NCI-H460 (cell line): ENCODE data around the gene KLHL9. TPM values are rescaled to one million over a fixed set of nuclear protein-coding genes. Genes with fewer than 3 reads are reported as not detected.
"Not testable (repeated sequence)": the region's sequence is repeated elsewhere in the genome, so short reads cannot be mapped to it uniquely, and the experiment has no call there.

Experiments
- DNase-seq: peaks from one replicate; pipeline ENCODE4 v3.0.0-alpha.2; 2016; ENCODE audit warnings: low read depth; ENCODE audit errors: extremely low read depth
- polyA plus RNA-seq: library from polyadenylated mRNA; depleted of rRNA; stranded (reverse); fragments of >200 nt; gene quantifications from 2 replicates; pipeline ENCODE4 v1.2.3, GENCODE V29; 2014; cell fraction: nucleus; rRNA removed
- total RNA-seq: library from RNA; depleted of rRNA; stranded (reverse); fragments of >200 nt; shearing (Covaris generic); gene quantifications from 2 replicates; pipeline ENCODE4 v1.2.3, GENCODE V29; 2014; rRNA removed

The KLHL9 gene, protein sequence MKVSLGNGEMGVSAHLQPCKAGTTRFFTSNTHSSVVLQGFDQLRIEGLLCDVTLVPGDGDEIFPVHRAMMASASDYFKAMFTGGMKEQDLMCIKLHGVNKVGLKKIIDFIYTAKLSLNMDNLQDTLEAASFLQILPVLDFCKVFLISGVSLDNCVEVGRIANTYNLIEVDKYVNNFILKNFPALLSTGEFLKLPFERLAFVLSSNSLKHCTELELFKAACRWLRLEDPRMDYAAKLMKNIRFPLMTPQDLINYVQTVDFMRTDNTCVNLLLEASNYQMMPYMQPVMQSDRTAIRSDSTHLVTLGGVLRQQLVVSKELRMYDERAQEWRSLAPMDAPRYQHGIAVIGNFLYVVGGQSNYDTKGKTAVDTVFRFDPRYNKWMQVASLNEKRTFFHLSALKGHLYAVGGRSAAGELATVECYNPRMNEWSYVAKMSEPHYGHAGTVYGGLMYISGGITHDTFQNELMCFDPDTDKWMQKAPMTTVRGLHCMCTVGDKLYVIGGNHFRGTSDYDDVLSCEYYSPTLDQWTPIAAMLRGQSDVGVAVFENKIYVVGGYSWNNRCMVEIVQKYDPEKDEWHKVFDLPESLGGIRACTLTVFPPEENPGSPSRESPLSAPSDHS
- total RNA-seq: 19.0 and 23.6 TPM in 2 replicates
- 13.5 and 17.8 TPM in 2 replicates for polyA plus RNA-seq

DNA sequence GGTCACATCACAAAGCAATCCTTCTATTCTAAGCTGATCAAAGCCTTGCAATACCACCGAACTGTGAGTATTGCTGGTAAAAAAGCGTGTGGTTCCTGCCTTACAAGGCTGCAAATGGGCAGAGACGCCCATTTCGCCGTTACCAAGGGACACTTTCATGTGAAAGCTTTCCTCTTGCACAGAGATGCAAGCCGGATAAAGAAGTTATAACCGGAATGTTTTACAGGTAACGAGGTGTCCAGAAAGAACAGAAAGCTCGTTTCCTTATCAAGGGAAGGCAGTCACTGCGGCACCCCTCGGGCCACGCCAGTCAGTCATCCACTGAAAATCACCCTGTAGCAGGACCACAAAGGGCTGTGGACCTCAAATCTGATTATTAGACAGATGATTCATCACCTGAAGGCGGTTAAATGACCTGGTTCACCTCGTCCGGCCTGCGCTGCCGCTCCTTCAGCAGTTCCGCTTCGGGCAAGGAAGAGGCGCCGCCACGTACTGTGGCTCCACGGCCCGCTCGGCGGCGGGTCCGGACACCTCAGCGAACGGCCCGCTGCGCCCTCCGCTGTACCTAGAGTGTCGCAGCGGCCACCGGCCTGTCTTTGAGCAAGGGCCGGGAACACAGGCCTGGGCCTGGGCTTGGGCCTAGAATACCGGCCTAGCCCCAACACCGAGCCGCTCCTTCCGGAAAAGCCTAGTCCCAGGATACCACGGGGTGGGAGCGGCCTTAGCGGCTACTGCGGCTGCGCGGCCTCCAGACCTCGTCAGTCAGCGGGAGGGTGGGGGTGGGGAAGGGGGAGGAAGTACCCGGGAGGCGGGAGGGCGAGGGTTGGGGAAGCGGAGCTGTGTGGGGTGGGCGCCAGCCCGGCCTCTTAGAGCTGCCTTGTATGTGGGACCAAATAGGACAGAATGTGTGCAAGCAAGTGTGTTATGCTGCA, at the start of gene KLHL9:
Gene KLHL9 (minus strand): TSS at position 704 of the 932 bp plus-strand sequence. CDS start 545 bp downstream, at position 159.
- peak; percentile 83 for DNase-seq

DNA sequence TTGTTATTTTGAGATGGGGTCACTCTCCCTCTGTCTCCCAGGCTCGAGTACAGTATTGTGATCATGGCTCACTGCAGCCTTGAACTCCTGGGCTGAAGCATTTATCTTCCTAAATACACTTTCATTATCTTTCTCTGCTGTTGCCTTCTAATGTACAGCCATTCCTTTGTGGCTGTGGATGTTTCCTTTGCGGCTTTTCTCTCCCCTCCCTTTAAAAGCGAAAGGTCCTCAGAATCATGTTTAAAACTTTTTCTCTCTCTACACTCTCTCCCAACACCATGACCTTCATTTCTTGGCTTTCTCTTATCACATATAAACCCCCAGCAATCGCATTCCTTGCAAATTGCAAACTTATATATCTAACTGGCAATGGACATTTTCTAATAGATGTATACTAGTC, 48.4 kb upstream of the KLHL9 start:
- DNase-seq: no peak

DNA sequence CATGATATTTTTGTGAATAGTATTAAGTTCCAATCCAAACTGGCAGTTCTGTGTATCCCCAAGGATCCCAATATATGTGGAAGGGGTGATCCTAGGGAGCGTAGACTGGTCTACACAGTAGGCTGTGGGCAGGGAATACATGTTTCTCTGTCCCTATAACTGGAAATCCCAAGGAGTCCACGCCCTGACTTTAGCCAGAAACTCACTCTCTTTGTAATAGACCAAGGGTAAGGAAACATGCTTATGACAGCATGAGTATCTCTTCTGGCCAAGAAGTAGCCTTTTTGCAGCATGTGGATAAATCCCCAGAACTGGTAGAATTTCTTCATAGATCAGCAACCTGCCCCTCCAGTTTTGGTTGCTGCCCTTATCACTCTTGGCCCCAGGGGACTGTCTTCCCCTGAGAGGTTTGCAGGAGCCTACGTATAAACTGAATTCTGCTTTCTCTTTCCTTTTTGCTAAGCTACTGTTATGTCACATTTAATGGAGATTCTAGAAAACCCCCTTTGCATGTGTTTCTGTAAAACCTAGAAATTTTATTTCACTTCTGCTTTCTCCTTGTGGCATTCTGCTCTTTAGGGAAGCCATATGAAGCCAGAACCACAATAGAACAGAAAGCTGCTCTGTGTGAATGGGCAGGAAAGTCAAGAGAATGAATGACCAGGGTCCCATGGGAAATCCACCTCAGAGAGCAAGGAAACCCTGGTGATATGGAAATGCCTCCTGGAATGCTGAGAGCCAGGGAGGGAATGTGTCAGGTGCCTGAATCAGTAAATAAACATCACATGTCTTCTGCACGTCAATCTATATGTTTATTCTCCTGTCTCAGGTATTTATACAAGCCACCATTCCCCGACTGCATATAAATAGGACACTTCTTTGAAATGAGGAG, 46.5 kb upstream of the KLHL9 start:
- peak; percentile 7 for DNase-seq

DNA sequence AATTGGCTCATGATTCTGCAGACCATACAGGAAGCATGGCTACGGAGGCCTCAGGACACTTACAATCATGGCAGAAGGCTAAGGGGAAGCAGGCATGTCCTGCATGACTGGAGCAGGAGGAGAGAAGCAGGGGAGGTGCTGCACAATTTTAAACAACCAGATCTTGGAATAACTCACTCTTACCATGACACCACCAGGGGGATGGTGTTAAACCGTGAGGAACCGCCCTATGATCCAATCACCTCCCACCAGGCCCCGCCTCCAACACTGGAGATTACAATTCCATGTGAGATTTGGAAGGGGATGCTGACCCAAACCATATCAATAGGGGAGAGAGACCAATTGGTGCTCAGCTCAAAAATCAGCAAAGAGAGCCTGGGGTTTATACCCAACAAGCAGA, 36.3 kb upstream of the KLHL9 start:
- not testable (repeated sequence) for DNase-seq

DNA sequence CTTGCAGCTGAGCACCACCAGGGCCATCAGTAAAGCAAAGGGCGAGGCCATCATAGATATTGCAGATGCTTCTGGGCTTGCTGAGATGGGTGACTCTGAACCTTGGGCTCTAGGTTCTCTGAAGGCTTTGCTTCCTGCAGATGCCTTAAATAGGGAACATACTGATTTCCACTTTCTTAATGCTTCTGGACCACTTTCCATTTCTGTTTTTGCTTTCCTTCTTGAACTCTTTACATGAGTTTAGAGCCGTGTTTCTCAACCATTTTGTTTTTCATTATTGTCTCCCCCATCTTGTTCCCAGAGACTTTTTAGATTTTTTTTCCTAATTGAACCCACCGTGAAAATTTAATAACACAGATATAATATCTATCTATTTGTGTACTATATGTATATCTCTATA, 32.8 kb upstream of the KLHL9 start, which contains the start of gene IFNA13:
Gene IFNA13 (minus strand): TSS at position 101 of the 400 bp plus-strand sequence. CDS start 47 bp downstream, at position 54.
- no peak for DNase-seq

DNA sequence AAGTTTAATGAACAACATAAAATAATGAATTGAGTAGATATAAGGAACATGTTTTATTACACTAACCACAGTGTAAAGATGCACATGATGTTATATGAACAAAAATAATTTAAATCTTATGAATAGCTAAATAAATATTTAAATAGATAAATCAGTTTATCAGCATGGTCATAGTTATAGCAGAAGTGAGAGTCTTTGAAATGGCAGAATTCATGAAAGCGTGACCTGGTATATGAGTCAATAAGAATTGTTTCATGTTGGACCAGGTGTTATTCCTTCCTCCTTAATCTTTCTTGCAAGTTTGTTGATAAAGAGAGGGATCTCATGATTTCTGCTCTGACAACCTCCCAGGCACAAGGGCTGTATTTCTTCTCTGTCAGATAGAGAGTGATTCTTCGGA, 32.0 kb upstream of the KLHL9 start:
- DNase-seq: not testable (repeated sequence)

DNA sequence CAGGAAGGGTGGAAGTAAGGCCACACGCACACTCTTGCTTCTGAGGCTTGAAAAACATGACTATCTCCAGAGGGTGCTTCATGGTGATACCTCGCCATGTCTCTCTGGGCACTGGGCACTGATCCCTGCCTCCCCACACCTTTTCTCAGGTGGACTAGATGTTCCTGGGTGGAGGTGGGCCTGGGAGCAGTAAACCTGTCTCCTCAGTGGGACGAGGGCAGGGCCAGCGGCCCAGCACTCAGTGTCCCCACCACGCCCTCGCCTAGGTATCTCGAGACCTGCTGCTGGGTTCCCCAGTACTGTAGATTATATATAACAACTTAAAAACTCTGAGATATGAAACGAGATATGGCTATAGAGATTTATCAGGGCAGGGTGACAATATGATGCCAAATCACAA, 27.1 kb upstream of the KLHL9 start:
- DNase-seq: no peak

DNA sequence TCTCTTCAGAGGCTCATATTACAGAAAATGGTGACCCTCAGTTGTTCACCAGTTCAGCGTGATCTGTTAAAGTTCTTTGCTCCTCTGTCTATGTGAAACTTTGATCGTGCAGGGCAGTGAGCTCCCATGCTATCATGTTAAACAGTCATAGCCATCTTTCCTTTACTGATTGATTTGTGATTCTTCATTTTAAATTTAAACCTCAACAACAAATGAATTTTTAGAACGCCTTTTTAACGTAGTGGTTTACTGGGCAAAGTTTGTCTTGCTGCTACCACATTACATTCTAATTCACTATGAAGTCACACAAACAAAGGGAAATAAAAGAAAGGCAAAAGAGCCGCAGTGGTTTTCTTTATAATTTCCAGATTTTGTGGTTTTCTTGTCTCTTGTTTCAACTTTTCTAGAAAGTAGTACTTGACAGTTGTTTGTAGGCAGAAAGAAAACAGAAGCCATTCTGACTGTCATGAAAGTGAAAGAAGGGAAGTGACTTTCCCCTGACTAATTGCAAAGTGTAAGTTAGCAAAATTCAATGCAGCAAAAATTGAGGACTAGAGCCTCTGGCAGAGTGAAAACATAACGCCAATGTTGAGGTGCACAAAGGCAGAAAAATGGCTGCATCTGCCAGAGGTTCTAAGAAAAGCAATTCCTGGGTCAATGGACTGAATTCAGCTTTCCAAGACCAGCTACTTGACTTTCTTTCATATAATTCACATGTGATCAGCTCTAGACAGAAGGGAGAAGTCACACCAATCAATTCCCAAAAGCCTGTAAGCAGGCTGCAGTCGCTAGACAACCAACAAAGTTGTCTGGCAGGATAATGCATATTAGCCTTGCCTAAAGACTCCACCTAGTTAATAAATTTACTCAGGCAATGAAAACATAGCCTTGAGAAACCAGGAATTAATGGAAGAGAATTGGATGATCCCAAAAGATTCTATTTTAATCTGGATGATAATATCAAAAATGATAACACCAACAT, 22.6 kb upstream of the KLHL9 start:
- DNase-seq: no peak

DNA sequence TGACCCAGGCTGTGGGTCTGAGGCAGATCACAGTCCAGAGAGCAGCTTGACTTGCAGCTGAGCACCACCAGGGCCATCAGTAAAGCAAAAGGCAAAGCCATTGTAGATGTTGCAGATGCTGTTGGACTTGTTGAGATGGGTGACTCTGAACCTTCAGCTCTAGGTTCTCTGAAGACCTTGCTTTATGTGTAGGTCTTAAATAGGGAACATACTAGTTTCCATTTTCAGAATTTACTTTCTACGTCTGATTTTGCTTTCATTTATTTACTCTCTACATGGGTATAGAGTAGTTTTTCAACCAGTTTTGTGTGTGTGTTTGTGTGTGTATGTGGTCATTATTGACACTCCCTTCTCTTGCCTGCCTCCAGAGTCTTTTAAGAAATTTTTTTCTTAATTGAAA, 15.6 kb upstream of the KLHL9 start, which contains the start of gene IFNA6:
Gene IFNA6 (minus strand): TSS at position 101 of the 400 bp plus-strand sequence. CDS start 0 bp downstream, at position 101.
- no peak for DNase-seq

DNA sequence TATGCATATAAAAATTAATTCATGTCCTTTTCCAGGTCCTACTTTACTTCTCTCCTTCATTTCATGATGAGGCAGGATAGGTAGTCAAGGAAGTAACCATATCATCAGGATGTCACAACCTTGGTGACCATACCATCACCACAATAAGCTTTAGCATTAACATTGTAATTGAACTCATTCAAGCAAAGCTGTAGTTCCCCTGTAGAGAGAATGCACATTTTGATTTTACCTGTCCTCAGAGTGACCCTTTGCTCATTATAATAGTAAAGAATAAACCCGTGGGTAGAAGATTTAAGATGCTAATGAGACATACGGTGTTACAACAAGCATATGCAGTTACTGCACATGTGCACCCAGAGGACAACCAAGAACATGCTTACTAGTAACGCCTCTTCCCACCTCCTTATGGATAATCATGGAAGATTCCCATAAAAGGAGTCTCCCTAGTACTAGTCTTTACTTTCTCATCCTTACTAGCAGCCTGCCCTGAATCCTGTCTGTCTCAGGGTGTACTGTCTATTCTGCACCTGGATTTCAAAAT, 13.3 kb upstream of the KLHL9 start:
- no peak for DNase-seq

DNA sequence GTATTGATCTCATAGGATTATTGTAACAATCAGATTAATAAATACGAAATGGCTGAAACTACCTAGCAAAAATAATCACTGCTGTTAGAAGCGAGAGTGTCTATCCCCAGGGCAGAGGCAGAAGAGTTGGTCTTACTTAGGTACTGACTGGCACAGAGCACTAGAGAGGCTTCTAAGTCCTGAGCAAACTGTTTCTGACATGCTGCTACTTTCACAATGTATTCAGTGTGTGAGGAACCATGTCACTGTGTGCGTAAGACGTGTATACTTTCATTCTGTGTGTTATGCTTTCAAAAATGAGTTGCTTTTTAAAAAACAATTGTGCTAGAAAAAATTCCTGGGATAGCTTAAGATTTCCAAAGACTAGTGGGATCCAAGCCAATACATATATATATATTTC, 5.5 kb upstream of the KLHL9 start:
- no peak for DNase-seq

DNA sequence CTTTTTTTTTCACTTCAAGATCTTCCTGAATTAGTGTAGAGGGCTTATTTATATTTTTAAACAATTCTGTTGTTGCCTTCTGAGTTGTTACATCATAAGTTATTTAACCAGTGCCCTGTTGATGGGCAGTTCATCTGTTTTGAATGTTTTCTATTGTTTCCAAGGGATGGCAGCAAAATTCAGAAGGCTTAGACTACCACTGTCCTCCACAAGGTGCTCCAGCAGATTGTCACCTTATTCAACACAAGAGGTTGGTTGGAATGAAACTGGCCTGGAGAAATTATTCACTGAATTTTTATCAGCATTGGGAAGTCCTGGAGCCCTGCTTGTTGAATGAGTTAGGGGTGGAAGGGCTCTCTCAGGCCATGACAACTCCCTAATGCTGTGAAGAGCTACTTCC, 1.3 kb upstream of the KLHL9 start:
- DNase-seq: no peak

DNA sequence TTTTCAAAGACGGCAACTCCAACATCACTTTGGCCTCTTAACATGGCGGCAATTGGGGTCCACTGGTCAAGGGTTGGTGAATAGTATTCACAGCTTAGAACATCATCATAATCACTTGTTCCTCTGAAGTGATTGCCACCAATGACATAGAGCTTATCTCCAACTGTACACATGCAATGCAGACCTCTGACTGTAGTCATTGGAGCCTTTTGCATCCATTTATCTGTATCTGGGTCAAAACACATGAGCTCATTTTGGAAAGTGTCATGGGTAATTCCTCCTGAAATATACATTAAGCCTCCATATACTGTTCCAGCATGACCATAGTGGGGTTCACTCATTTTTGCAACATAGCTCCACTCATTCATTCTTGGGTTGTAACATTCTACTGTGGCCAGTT, 2.0 kb downstream of the KLHL9 start:
- no peak for DNase-seq

DNA sequence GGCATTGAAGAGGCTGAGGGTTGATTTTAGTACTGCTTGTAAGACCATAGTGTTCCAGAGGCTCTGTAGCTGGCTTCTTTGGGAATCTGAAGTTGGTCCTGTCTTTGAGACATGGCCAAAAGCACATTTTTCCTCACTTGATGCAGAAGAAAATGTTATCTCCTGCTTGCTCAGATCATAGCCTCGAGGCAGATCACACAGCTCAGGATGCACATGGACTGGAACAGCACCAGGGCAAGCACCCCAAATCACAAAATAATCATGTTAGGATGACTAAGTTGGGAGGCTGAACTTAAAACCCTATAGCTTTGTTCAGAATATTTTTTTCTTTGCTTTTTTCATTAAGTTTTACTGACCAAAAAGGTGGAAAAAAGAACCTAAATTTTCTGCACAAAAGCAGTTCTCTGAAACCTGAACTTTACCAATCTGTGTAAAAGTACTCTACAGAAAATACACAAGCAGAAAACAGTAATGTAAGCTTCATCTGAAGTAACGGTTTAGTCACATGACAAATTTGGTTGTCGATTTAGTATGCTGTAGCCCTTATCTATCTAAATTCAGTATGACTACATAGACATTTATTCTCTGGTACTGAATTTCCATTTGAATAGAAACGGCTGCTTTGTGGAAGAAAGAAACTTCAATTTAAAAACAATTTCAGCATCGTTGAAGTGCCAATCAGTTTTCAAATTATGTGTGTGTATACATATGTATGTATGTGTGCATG, 3.4 kb downstream of the KLHL9 start:
- no peak for DNase-seq

DNA sequence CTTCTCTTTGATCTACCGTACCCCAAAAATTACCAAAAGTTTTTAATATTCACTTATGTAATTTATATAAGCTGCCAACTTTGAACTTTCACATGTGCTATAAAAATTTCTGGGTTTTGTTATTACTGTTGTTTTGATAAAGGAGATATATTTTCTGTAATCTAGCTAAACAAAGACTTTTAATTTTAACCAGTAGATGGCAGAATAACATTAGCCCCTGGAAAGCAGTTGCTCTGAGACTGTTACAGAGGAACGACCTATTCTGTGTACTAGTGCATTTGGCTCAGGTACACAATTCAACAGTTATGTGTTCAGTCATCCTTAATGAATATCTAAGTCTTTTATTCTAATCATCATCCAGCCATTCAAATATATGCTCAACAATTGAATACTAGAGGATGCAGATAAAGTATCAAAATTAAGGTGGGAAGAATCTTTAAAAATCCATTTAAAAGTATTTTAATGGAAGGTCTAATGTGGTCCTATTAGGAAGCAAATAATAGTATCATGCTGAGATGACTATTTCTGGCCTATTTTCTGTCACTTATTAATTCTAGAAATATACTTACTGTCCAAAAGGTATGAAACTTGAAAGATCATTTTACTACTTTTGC, 8.6 kb downstream of the KLHL9 start:
- peak; percentile 43 for DNase-seq

DNA sequence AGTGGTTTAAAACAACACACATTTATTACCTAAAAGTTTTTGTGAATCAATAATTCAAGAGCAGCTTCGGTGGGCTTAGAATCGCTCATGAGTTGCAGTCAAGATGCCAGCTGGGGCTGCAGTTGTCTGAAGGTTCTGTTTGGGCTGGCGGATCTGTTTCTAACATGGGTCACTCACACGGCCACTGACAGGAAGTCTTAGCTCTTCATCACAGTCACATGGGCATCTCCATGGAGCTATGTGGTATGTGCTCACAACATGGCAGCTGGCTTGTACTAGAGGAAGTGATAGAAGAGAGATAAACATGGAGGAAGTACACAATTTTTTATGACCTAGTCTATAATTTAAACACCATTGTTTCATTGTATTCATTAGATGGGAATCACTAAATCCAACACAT, 11.2 kb downstream of the KLHL9 start:
- no peak for DNase-seq

DNA sequence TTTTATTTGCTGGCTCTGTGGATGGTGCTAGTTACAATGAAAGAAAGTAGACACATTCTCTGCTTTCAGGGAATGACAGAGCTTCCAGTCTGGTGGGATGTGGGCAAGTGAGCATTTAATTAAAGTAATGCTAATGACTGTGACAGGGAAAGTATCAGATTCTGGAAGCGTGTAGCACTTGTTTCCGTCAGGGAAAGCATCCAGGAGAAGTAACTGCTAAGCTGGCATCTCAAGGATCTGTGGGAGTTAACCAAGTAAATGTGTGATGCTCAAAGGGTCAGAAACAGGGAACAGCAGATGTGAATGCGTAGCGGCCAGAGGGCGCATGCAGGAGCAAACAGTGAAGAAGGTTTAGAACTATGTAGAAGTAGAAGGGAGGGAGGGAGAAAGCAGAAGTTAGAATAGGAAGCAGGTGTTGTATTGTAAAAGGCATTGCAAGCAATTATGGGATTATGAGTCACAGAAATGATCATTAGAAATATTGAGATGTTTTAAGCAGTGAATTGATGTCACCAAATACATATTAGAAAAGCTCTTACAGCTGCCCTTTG, 12.2 kb downstream of the KLHL9 start:
- no peak for DNase-seq
